ENCODE results near the gene MFSD8. TPM values are rescaled to one million over a fixed set of nuclear protein-coding genes. Genes with fewer than 3 reads are reported as not detected.

MFSD8 gene
- total and polyA plus RNA-seq, 2 of the 8 experiments (the other 6 are each of a cell fraction or from before 2014, with no cell fraction given): 9.2 to 15.8 TPM

GRCh38 chr4:127896528-127896927, 68.4 kb downstream of the MFSD8 start (continued):
- TF ChIP-seq, protein P1, sequence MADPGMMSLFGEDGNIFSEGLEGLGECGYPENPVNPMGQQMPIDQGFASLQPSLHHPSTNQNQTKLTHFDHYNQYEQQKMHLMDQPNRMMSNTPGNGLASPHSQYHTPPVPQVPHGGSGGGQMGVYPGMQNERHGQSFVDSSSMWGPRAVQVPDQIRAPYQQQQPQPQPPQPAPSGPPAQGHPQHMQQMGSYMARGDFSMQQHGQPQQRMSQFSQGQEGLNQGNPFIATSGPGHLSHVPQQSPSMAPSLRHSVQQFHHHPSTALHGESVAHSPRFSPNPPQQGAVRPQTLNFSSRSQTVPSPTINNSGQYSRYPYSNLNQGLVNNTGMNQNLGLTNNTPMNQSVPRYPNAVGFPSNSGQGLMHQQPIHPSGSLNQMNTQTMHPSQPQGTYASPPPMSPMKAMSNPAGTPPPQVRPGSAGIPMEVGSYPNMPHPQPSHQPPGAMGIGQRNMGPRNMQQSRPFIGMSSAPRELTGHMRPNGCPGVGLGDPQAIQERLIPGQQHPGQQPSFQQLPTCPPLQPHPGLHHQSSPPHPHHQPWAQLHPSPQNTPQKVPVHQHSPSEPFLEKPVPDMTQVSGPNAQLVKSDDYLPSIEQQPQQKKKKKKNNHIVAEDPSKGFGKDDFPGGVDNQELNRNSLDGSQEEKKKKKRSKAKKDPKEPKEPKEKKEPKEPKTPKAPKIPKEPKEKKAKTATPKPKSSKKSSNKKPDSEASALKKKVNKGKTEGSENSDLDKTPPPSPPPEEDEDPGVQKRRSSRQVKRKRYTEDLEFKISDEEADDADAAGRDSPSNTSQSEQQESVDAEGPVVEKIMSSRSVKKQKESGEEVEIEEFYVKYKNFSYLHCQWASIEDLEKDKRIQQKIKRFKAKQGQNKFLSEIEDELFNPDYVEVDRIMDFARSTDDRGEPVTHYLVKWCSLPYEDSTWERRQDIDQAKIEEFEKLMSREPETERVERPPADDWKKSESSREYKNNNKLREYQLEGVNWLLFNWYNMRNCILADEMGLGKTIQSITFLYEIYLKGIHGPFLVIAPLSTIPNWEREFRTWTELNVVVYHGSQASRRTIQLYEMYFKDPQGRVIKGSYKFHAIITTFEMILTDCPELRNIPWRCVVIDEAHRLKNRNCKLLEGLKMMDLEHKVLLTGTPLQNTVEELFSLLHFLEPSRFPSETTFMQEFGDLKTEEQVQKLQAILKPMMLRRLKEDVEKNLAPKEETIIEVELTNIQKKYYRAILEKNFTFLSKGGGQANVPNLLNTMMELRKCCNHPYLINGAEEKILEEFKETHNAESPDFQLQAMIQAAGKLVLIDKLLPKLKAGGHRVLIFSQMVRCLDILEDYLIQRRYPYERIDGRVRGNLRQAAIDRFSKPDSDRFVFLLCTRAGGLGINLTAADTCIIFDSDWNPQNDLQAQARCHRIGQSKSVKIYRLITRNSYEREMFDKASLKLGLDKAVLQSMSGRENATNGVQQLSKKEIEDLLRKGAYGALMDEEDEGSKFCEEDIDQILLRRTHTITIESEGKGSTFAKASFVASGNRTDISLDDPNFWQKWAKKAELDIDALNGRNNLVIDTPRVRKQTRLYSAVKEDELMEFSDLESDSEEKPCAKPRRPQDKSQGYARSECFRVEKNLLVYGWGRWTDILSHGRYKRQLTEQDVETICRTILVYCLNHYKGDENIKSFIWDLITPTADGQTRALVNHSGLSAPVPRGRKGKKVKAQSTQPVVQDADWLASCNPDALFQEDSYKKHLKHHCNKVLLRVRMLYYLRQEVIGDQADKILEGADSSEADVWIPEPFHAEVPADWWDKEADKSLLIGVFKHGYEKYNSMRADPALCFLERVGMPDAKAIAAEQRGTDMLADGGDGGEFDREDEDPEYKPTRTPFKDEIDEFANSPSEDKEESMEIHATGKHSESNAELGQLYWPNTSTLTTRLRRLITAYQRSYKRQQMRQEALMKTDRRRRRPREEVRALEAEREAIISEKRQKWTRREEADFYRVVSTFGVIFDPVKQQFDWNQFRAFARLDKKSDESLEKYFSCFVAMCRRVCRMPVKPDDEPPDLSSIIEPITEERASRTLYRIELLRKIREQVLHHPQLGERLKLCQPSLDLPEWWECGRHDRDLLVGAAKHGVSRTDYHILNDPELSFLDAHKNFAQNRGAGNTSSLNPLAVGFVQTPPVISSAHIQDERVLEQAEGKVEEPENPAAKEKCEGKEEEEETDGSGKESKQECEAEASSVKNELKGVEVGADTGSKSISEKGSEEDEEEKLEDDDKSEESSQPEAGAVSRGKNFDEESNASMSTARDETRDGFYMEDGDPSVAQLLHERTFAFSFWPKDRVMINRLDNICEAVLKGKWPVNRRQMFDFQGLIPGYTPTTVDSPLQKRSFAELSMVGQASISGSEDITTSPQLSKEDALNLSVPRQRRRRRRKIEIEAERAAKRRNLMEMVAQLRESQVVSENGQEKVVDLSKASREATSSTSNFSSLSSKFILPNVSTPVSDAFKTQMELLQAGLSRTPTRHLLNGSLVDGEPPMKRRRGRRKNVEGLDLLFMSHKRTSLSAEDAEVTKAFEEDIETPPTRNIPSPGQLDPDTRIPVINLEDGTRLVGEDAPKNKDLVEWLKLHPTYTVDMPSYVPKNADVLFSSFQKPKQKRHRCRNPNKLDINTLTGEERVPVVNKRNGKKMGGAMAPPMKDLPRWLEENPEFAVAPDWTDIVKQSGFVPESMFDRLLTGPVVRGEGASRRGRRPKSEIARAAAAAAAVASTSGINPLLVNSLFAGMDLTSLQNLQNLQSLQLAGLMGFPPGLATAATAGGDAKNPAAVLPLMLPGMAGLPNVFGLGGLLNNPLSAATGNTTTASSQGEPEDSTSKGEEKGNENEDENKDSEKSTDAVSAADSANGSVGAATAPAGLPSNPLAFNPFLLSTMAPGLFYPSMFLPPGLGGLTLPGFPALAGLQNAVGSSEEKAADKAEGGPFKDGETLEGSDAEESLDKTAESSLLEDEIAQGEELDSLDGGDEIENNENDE (IDR thresholded peaks at IDR 0.05; ENCODE audit: insufficient replicate concordance, low read length): no peak
- TF ChIP-seq CREB1 (IDR thresholded peaks at IDR 0.05) (no peak), RBBP5 (IDR thresholded peaks at IDR 0.05; ENCODE audit: borderline replicate concordance, low read depth, low read length) (no peak), BRCA1 (IDR thresholded peaks at IDR 0.05; ENCODE audit: low read depth, low read length) (no peak), CTBP2 (IDR thresholded peaks at IDR 0.05; ENCODE audit: borderline replicate concordance, insufficient read depth, insufficient read length, low read length) (no peak), SIX5 (IDR thresholded peaks at IDR 0.05; ENCODE audit: low read depth, low read length) (no peak), CBX5 (IDR thresholded peaks at IDR 0.05; ENCODE audit: low read depth, low read length) (no peak), TCF12 (IDR thresholded peaks at IDR 0.05; ENCODE audit: low read depth, low read length) (no peak), RXRA (IDR thresholded peaks at IDR 0.05; ENCODE audit: insufficient read depth, low read depth, low read length) (no peak), HDAC6 (IDR thresholded peaks at IDR 0.05; ENCODE audit: low read depth, low read length) (no peak), KDM1A (IDR thresholded peaks at IDR 0.05; ENCODE audit: borderline replicate concordance, low read length) (no peak)
- TF ChIP-seq, protein P2, sequence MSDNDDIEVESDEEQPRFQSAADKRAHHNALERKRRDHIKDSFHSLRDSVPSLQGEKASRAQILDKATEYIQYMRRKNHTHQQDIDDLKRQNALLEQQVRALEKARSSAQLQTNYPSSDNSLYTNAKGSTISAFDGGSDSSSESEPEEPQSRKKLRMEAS (IDR thresholded peaks at IDR 0.05): no peak

Data from H1 (cell line).